Adrenal gland (tissue), 12 donors: ENCODE measurements around the gene SIL1. TPM values are rescaled to one million over a fixed set of nuclear protein-coding genes. Genes with fewer than 3 reads are reported as not detected.

Experiments used
- DNase-seq, 7 donors: peaks; one replicate each; pipeline ENCODE4 v3.0.0-alpha.2; 2019 to 2020
- H3K27ac ChIP-seq, 5 donors: fragments of 200-600 bp; sonication (generic) in 4 of 5; 1 replicate in 3 of 5; 2 replicates in 2 of 5; pipeline versions ENCODE4 v1.5.1 to v1.8.0; 2016 to 2020; ENCODE audit warnings: mild to moderate bottlenecking in 1 of 5
- H3K27me3 ChIP-seq: fragments of 200-600 bp; 2 replicates; pipeline ENCODE4 v1.8.0; 2021
- H3K36me3 ChIP-seq, 2 donors: fragments of 200-600 bp; replicated peaks in 1 of 2; 1 replicate in 1 of 2; 2 replicates in 1 of 2; pipeline versions ENCODE4 v1.5.1 to v1.8.0; 2018 to 2022
- H3K4me1 ChIP-seq, 2 donors: fragments of 200-600 bp; replicated peaks in 1 of 2; 1 replicate in 1 of 2; 2 replicates in 1 of 2; pipeline versions ENCODE4 v1.5.1 to v1.8.0; 2018 to 2021
- H3K4me3 ChIP-seq, 4 donors: fragments of 200-600 bp; sonication (generic) in 3 of 4; one replicate each; pipeline ENCODE4 v1.5.1; 2016 to 2018
- H3K9me3 ChIP-seq, 3 donors: fragments of 200-600 bp; sonication (generic) in 1 of 3; replicated peaks in 1 of 3; 1 replicate in 2 of 3; 2 replicates in 1 of 3; pipeline versions ENCODE4 v1.5.1 to v1.8.0; 2016 to 2021
- CTCF ChIP-seq, 6 experiments: fragments of 450-650 bp in 4 of 6; fragments of 200-600 bp in 2 of 6; sonication (generic) in 1 of 6; IDR thresholded peaks; 1 replicate in 5 of 6; 2 replicates in 1 of 6; pipeline versions ENCODE4 v1.5.1 to v1.8.0; 2016 to 2021; ENCODE audit warnings: antibody characterized with exemption in 6 of 6, mild to moderate bottlenecking in 2 of 6, moderate library complexity in 1 of 6
- POLR2A ChIP-seq, 2 donors: fragments of 450-650 bp; IDR thresholded peaks; one replicate each; pipeline ENCODE4 v1.6.1; 2017; ENCODE audit warnings: antibody characterized with exemption in 2 of 2, mild to moderate bottlenecking in 2 of 2, moderate library complexity in 1 of 2
- WGBS, 4 donors: extraction: QIAGEN DNeasy Blood & Tissue Kit in 2 of 4; methylation state at CpG; one replicate each; pipeline versions ENCODE4 v1.1.5 to v1.1.7; 2013 to 2017; 5-methylcytosine and 5-hydroxymethylcytosine counted together
- intact Hi-C, 2 donors: fragments of 100-400 bp; cut with DNase I; formaldehyde crosslinking; loops; one replicate each; pipeline versions ENCODE4 v1.14.1 to v1.15.0; 2022 to 2023
- polyA plus RNA-seq, 3 donors: library from polyadenylated mRNA; stranded (reverse); fragments of 200-250 nt in 2 of 3; fragments of 350-450 nt in 1 of 3; fragmentation: Illumina TruSeq in 1 of 3; extraction: RNeasy Lipid Tissue Mini Kit (QIAGEN cat#74804) in 1 of 3; gene quantifications; one replicate each; pipeline ENCODE4 v1.2.3, GENCODE V29; 2013 to 2014
- total RNA-seq, 9 donors: library from RNA; depleted of rRNA in 4 of 9; stranded (reverse); fragments of >200 nt in 4 of 9; fragments of 120-200 nt in 1 of 9; fragmentation: NEBNext Ultra II Directional in 1 of 9; extraction: Animal tissue kit (Norgen Biotek cat#: 25700) in 1 of 9; gene quantifications; one replicate each; pipeline versions ENCODE4 v1.1.0 to v1.2.4, GENCODE V29; 2013 to 2023
- donor health status: healthy with polysubstance abuse.
- donor health status: Bipolar disorder and iron deficiency.
- donor health status: DM: yes; HTN: yes; CAD: no.
- donor health status: DM: no; HTN: no; CAD: no.
- donor health status: DM: no; HTN: no; CAD: no.
- donor health status: DM: yes; HTN: yes; CAD: no.

SIL1 gene
- total and polyA plus RNA-seq, 12 donors: 81.9 to 313 (median 142) TPM

- no peaks in the 10 kb centered on the region for H3K9me3 ChIP-seq
- H3K4me3 ChIP-seq: no peak overlapping the region
- H3K36me3 ChIP-seq: no peaks in the 10 kb centered on the region
- H3K27ac ChIP-seq: no peak overlapping the region
- 92 to 96% (median 96%) methylated on average over 1 of the region's 1 CpG for WGBS, 4 donors
- no peak for DNase-seq
- TF ChIP-seq POLR2A (IDR thresholded peaks at IDR 0.05): no peak
- TF ChIP-seq CTCF (IDR thresholded peaks at IDR 0.05): no peak
- H3K27me3 ChIP-seq: no peaks in the 10 kb centered on the region
- peaks cover 5 to 17% of the 10 kb centered on the region in 2 donors for H3K4me1 ChIP-seq
- intact Hi-C loops: no loop called here
Observed at GRCh38 chr5:139158791-139159190, 39.4 kb downstream of the SIL1 start.

- H3K27ac ChIP-seq: no peak overlapping the region
- H3K36me3 ChIP-seq: no peaks in the 10 kb centered on the region
- intact Hi-C loops: no loop called here
- peaks cover 6 to 22% of the 10 kb centered on the region in 2 donors for H3K4me1 ChIP-seq
- H3K4me3 ChIP-seq: no peak overlapping the region
- H3K9me3 ChIP-seq: no peaks in the 10 kb centered on the region
- DNase-seq: no peak
- no peaks in the 10 kb centered on the region for H3K27me3 ChIP-seq
- TF ChIP-seq POLR2A (IDR thresholded peaks at IDR 0.05): no peak
- TF ChIP-seq CTCF (IDR thresholded peaks at IDR 0.05): no peak
Observed at GRCh38 chr5:139157556-139157955, 40.6 kb downstream of the SIL1 start.

- Histone ChIP-seq H3K4me3 (no peak overlapping the region), H3K27ac (no peak overlapping the region), H3K27me3 (no peaks in the 10 kb centered on the region), H3K36me3 (no peaks in the 10 kb centered on the region), H3K9me3 (no peaks in the 10 kb centered on the region), H3K4me1 (peaks cover 6 to 22% of the 10 kb centered on the region in 2 donors)
- 91 to 100% (median 96%) methylated on average over 1 of the region's 1 CpG for WGBS, 4 donors
- TF ChIP-seq POLR2A (IDR thresholded peaks at IDR 0.05) (no peak), CTCF (IDR thresholded peaks at IDR 0.05) (no peak)
- no peak for DNase-seq
- intact Hi-C loops: no loop called here
Observed at GRCh38 chr5:139156814-139157213, 41.4 kb downstream of the SIL1 start.

- Histone ChIP-seq H3K27me3 (no peaks in the 10 kb centered on the region), H3K4me1 (peaks cover 7 to 37% of the 10 kb centered on the region in 2 donors), H3K27ac (no peak overlapping the region), H3K4me3 (no peak overlapping the region), H3K36me3 (no peaks in the 10 kb centered on the region), H3K9me3 (no peaks in the 10 kb centered on the region)
- intact Hi-C loops: no loop called here
- DNase-seq: peak in 1 of 7 donors; percentile 31
- 78 to 97% (median 93%) methylated on average over 5 of the region's 5 CpGs for WGBS, 4 donors
- TF ChIP-seq CTCF (IDR thresholded peaks at IDR 0.05) (no peak), POLR2A (IDR thresholded peaks at IDR 0.05) (no peak)
Observed at GRCh38 chr5:139155333-139155732, 42.8 kb downstream of the SIL1 start.
